C4-2B (cell line): ENCODE data around the gene EPC1.

Source experiments
- CTCF ChIP-seq: fragments of 450-650 bp; conservative IDR thresholded peaks from 2 replicates; pipeline ENCODE4 v1.5.1; 2017; ENCODE audit warnings: mild to moderate bottlenecking
- ZFX ChIP-seq: fragments of 450-650 bp; IDR thresholded peaks from 2 replicates; pipeline ENCODE4 v1.6.1; 2017

GRCh38 chr10:32256613-32257437 is 90.1 kb downstream of the EPC1 start:
- peak; percentile 97 for TF ChIP-seq CTCF
- TF ChIP-seq ZFX = no peak
